IPS-18a (cell line): Measurements from ENCODE around the gene ZNF609.

Source experiments
- H3K27ac ChIP-seq: one replicate; pipeline ENCODE4 v1.5.1; 2013; ENCODE audit warnings: low read length
- H3K27me3 ChIP-seq: one replicate; pipeline ENCODE4 v1.6.1; 2013; ENCODE audit warnings: mild to moderate bottlenecking, low read length; ENCODE audit not compliant: control insufficient read depth, insufficient read depth
- H3K36me3 ChIP-seq: one replicate; pipeline ENCODE4 v1.6.1; 2013; ENCODE audit warnings: low read depth, low read length; ENCODE audit not compliant: control insufficient read depth
- H3K4me1 ChIP-seq: one replicate; pipeline ENCODE4 v1.6.1; 2013; ENCODE audit warnings: low read depth, low read length; ENCODE audit not compliant: control insufficient read depth
- H3K4me3 ChIP-seq: one replicate; pipeline ENCODE4 v1.5.1; 2013; ENCODE audit warnings: low read length
- H3K9ac ChIP-seq: one replicate; pipeline ENCODE4 v1.6.1; 2013; ENCODE audit warnings: mild to moderate bottlenecking, low read length, moderate library complexity
- H3K9me3 ChIP-seq: one replicate; pipeline ENCODE4 v1.6.1; 2013; ENCODE audit warnings: low read depth, low read length; ENCODE audit not compliant: control insufficient read depth

Gene ZNF609

DNA sequence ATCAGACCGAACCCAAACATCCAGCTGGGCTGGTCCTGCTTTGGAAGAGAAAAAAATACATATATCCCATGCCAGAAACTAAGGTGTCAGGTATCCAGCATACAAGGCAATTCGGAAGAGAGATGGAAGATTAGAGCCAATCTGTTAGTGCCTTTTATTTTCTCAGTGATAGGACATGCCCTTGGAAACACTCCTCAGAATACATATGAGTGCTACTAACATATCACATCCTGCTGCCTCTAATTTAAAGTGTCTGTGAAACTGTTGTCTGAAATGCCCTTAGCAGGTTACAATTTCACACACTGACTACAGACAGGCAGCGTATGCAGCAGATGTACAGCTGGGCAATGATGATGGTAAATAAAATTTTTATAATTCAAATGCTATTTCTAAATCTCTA, 236.1 kb downstream of the ZNF609 start:
- Histone ChIP-seq H3K36me3 (peaks cover 45% of the 10 kb centered on the region), H3K9ac (no peak overlapping the region), H3K4me3 (no peak overlapping the region), H3K9me3 (no peaks in the 10 kb centered on the region), H3K27me3 (no peaks in the 10 kb centered on the region), H3K27ac (no peak overlapping the region), H3K4me1 (peaks cover 46% of the 10 kb centered on the region)

DNA sequence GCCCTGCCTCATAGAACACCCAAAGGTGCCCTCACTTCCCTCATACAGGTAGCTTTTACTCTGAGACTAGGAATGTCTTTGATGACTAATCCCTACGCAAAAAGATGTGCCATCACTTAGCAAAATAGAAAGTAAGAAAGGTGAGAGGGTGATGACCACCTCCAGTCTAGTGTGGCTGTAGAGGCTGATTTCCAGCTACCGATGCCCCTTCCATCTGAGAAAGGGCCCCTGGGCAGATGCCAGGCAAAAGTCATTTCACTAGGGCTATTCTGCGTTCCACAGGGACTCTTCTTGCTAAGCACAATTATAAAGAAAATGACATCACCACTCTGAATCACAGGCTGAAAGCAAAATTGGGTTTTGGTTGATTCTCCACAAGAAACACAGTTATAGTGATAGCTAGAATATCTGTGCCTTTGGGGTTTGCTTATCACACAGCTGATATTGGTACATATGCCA, 237.6 kb downstream of the ZNF609 start:
- H3K9me3 ChIP-seq = no peaks in the 10 kb centered on the region
- H3K27ac ChIP-seq = no peak overlapping the region
- H3K27me3 ChIP-seq = no peaks in the 10 kb centered on the region
- peaks cover 36% of the 10 kb centered on the region for H3K36me3 ChIP-seq
- H3K9ac ChIP-seq = no peak overlapping the region
- H3K4me3 ChIP-seq = peak overlapping the region; percentile 9
- H3K4me1 ChIP-seq = peaks cover 51% of the 10 kb centered on the region

DNA sequence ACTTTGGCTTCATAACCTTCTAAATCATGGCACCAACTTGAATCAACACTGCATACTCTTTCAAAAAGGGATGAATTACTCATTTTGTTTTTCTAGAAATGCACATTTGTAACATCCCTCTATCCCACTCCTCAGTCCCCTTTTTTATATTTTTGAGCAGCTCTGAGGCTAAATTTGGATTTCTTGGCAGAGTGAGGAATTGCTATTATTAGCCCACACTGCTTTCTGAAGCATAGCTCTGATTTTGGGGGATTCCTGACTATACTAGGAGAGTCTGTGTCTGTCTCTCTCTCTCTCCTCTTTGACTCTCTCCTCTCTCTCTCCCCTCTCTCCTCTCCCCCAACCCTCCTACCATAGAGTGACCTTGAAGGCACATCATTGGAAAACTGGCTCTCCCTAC, 238.4 kb downstream of the ZNF609 start:
- peak overlapping the region; percentile 80 for H3K4me3 ChIP-seq

DNA sequence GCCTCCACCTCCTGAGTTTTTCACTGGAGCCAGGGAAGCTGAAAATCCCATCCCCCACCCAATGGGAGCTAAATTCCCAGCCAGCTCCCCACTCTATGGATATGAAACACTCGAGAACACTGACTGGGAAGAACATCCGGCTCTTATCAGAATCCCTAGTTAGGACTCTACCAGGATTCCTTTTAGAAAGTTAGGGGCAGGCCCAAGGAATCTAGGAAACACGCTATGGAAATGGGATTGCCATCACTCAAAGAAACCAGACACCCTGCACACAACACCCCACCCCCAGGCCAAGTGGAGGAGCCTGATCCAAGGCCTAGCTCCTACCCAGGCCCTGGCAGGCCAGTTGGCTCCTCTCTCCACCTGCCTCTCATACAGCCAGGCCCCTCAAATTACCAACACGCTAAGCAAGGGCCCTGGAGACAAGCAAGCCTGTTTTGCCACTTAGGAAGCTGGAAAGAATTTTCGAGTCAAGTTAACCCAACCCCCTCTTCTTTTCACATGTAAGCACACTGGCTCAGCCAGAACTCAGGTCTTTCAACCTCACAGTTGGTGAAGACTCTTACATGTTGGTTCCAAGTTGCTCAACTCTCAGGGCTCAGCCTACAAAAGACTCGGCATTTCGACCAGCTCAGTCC, 239.5 kb downstream of the ZNF609 start:
- Histone ChIP-seq H3K27ac (peak overlapping the region; percentile 87), H3K4me1 (peaks cover 57% of the 10 kb centered on the region), H3K27me3 (no peaks in the 10 kb centered on the region), H3K4me3 (peak overlapping the region; percentile 80), H3K36me3 (peaks cover 28% of the 10 kb centered on the region), H3K9me3 (no peaks in the 10 kb centered on the region), H3K9ac (peak overlapping the region; percentile 77)

More for the DNA sequence above, 238.4 kb downstream of the ZNF609 start:
- Histone ChIP-seq H3K9me3 (no peaks in the 10 kb centered on the region), H3K27ac (peak overlapping the region; percentile 87), H3K27me3 (no peaks in the 10 kb centered on the region), H3K9ac (peak overlapping the region; percentile 77), H3K4me1 (peaks cover 56% of the 10 kb centered on the region), H3K36me3 (peaks cover 28% of the 10 kb centered on the region)

DNA sequence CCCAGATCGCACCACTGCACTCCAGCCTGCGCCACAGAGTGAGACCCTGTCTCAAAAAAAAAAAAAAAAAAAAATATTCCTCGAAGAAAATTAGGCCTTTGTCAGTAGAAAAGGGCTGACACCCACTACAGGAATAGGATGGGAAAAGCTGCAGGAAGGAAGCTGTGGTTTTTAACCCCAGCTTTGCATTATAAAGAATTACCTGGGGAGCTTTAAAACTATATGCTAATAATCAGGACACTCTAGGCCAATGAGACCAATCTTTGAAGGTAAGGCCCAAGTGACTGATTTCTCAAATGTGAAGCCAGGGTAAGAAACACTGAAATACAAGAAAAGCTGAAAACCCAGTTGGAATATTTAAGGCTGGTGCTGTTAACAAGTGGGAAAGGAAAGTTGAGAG, 240.7 kb downstream of the ZNF609 start:
- Histone ChIP-seq H3K4me3 (peak overlapping the region; percentile 80), H3K9me3 (no peaks in the 10 kb centered on the region), H3K36me3 (peaks cover 16% of the 10 kb centered on the region), H3K27me3 (no peaks in the 10 kb centered on the region), H3K4me1 (peaks cover 56% of the 10 kb centered on the region), H3K27ac (peak overlapping the region; percentile 87), H3K9ac (peak overlapping the region; percentile 77)

DNA sequence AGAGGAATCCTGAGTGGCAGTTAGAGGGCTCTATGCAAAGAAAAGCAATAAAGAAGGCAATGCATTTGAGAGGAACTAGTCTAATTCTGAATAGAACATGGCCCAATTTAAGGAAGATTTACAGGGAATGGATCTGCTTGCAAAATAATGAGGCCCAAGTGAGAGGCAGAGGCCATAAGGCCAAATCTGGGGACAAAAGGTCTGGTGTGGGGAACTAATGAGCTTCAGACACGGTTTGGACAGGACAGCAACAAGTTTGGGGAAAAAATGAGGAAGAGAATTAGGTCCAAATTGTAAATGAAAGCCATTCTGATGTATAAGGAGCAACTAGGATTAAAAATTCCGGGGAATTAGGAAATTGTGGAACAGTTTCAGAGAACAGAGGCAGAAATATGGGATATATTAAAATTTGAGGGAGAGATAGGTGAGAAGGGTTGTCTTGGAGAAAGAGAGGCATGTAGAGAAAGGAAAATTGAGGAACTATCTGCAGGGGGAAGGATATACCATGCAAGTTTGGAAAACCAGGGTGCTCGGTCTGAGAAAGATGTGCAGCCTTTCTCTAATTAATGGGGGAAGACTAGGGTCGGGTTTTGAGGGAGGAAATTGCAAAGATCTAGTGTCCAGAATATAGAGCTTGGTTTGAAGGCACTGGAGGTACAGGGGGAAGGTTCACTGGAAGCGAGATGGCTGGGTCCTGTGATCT, 241.3 kb downstream of the ZNF609 start:
- Histone ChIP-seq H3K27ac (peak overlapping the region; percentile 87), H3K9me3 (no peaks in the 10 kb centered on the region), H3K27me3 (no peaks in the 10 kb centered on the region), H3K4me3 (peak overlapping the region; percentile 80), H3K36me3 (peaks cover 10% of the 10 kb centered on the region), H3K4me1 (peaks cover 50% of the 10 kb centered on the region), H3K9ac (peak overlapping the region; percentile 77)

DNA sequence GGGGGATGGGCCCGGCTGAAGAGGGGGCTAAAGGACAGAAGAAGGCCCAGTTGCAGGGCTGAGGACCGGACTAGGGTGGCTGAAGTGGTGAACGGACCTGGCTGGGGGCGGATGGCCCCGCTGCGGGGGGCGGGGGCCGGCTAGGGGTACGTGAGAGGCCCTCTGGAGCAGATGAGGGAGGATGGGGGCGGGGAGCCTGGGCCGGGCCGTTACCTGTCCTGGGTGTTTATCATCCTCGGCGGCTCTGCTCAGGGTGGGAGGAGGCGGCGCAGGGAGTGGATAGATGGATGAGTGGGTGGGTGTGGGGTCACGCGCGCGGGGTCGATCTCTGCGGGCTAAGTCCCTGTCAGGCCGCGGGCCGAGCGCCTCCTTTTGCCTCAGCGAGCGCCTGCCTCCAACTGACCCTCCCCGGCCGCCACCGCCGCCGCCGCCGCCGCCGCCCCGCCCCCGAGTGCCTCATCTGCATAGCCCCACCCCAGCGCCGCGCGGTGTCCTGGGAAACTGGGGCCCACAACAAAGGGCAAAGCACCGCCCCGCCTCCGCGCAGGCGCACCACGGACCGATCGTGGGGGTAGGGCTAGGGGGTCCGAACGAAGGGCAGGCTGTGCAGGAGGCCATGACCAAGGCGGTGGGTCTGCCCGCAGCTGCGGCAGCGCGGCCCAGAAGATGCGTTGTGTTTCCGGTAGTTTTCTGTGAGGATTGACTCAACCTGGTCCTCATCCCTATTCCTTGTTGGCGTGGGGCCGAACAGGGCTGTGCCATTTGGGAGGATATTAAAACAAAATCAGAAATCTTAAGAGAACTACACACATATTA, 242.6 kb downstream of the ZNF609 start:
- Histone ChIP-seq H3K4me3 (peak overlapping the region; percentile 80), H3K9ac (peak overlapping the region; percentile 77), H3K9me3 (no peaks in the 10 kb centered on the region), H3K36me3 (peaks cover 4% of the 10 kb centered on the region), H3K27ac (peak overlapping the region; percentile 87), H3K4me1 (peaks cover 42% of the 10 kb centered on the region), H3K27me3 (no peaks in the 10 kb centered on the region)

DNA sequence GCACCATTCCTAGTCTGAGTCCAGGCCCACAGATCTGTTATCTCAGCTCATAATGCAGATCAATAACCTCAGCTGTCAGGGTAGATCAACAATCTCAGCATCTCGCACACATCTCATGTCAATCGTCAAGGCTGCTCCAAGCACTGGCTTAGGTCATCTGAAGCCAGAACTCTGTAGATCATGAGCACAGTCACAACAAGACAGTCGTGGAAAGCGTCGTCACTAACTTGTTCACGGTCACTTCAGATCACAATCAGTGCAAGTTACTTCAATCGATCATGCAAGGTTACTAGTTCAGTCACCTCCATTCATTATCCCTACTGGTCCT, 243.2 kb downstream of the ZNF609 start:
- H3K27ac ChIP-seq = peak overlapping the region; percentile 22
- H3K36me3 ChIP-seq = peaks cover 4% of the 10 kb centered on the region
- H3K4me1 ChIP-seq = peaks cover 36% of the 10 kb centered on the region
- peak overlapping the region; percentile 35 for H3K9ac ChIP-seq
- H3K4me3 ChIP-seq = peak overlapping the region; percentile 43
- no peaks in the 10 kb centered on the region for H3K9me3 ChIP-seq
- H3K27me3 ChIP-seq = no peaks in the 10 kb centered on the region

DNA sequence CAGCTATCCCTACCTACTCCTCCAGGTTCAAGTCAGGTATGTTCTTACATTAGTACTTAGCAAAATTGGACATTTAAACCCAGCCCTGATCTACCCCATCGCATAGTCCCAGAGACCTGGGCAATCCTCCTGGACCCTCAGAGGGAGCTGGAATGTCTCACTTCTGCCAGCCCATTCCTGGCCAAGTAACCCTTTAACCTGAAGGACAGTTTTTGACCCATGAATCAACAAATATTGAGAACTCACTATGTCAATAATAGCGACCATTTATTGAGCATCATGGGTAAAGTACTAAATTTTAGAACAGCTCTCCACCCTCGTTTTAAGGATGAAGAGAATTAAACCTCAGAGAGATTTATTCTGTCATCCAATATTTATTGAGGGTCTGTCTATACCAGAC, 244.6 kb downstream of the ZNF609 start:
- peaks cover 6% of the 10 kb centered on the region for H3K36me3 ChIP-seq
- H3K9me3 ChIP-seq = no peaks in the 10 kb centered on the region
- peaks cover 22% of the 10 kb centered on the region for H3K4me1 ChIP-seq
- H3K27ac ChIP-seq = no peak overlapping the region
- no peak overlapping the region for H3K4me3 ChIP-seq
- H3K27me3 ChIP-seq = no peaks in the 10 kb centered on the region
- H3K9ac ChIP-seq = no peak overlapping the region

DNA sequence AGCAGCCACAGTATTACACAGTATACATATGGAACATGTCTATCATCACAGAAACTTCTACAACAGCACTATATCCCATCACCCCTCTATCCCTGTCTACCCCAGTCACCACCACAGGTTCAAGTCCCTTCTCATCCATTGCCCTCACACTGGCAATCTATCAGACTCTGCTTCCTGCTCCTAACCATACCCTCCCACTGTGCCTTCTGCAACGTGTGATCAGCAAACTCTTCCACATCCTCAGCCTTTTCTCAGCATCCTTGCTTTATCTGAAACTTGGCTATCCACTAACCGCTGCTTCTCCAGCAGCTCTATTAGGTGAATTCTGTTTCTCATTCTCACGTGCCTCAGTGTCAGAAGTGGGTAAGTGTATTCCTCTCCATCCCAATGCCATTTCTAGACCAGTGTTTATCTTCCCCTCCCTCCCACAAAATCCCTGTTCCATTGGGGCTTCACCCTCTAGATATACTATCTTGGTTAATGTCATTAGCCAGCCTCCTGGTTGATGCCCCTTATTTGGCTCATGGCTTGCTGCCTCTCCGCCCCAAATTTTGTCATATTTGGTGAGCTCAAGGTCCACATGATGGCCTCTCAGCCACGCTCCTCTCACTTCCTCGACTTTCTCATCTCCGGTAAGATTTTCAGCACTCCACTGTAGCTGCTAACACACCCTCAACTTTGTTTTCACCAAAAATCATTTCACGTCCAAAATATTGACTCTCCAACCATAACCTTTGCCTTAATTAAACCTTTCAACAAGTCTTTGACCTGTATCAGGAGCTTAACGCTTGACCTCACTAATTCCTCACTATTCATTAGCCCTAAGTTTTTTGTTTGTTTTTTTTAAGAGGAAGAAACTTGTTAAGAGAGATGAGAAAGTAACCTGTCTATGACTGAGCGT, 245.9 kb downstream of the ZNF609 start:
- Histone ChIP-seq H3K27me3 (no peaks in the 10 kb centered on the region), H3K4me1 (peaks cover 13% of the 10 kb centered on the region), H3K27ac (no peak overlapping the region), H3K4me3 (no peak overlapping the region), H3K9me3 (no peaks in the 10 kb centered on the region), H3K9ac (no peak overlapping the region), H3K36me3 (peaks cover 6% of the 10 kb centered on the region)
